Nephron (organoid): ENCODE measurements around the gene PGAM1.

Source experiments
- H3K27ac Mint-ChIP-seq, 3 experiments: 2 replicates each; pipeline ENCODE4 v1.8.0; 2020; ENCODE audit warnings: mixed read lengths in 3 of 3, mild to moderate bottlenecking in 2 of 3, moderate library complexity in 1 of 3
- H3K27me3 Mint-ChIP-seq: 2 replicates; pipeline ENCODE4 v1.8.0; 2021; ENCODE audit warnings: low read depth, mild to moderate bottlenecking, moderate library complexity, mixed read lengths
- H3K36me3 Mint-ChIP-seq: 2 replicates; pipeline ENCODE4 v1.8.0; 2020; ENCODE audit warnings: low read depth, mixed read lengths
- H3K4me1 Mint-ChIP-seq: 2 replicates; pipeline ENCODE4 v1.8.0; 2020; ENCODE audit warnings: mixed read lengths
- H3K4me3 Mint-ChIP-seq, 3 experiments: 2 replicates each; pipeline ENCODE4 v1.8.0; 2020; ENCODE audit warnings: mild to moderate bottlenecking in 3 of 3, mixed read lengths in 3 of 3, moderate library complexity in 2 of 3
- H3K9me3 Mint-ChIP-seq: 2 replicates; pipeline ENCODE4 v1.8.0; 2020; ENCODE audit warnings: mixed read lengths
- CTCF ChIP-seq, 3 experiments: fragments of 200-600 bp; sonication (generic); IDR thresholded peaks; one replicate each; pipeline ENCODE4 v1.5.0; 2021; ENCODE audit warnings: antibody characterized with exemption in 3 of 3; ENCODE audit not compliant: unreplicated experiment in 3 of 3

Gene PGAM1

GRCh38 chr10:97428572-97428981 is 2.6 kb downstream of the PGAM1 start:
- Mint-ChIP-seq H3K36me3 (peaks cover 38% of the 10 kb centered on the region), H3K27ac (peak overlapping the region; percentile 46 to 82 (median 76)), H3K4me1 (peaks cover 19% of the 10 kb centered on the region), H3K9me3 (no peaks in the 10 kb centered on the region), H3K4me3 (peak overlapping the region; percentile 76 to 84 (median 82)), H3K27me3 (no peaks in the 10 kb centered on the region)
- no peak for TF ChIP-seq CTCF (IDR thresholded peaks at IDR 0.05; ENCODE audit: unreplicated experiment in 3 of 3)

GRCh38 chr10:97434055-97434454 is 8.1 kb downstream of the PGAM1 start:
- Mint-ChIP-seq H3K27me3 (no peaks in the 10 kb centered on the region), H3K9me3 (no peaks in the 10 kb centered on the region), H3K4me3 (no peak overlapping the region)

GRCh38 chr10:97434557-97434956 is 8.6 kb downstream of the PGAM1 start:
- Mint-ChIP-seq H3K36me3 (peaks cover 55% of the 10 kb centered on the region), H3K4me1 (no peaks in the 10 kb centered on the region), H3K27me3 (no peaks in the 10 kb centered on the region), H3K27ac (no peak overlapping the region), H3K9me3 (no peaks in the 10 kb centered on the region), H3K4me3 (no peak overlapping the region)
- no peak for TF ChIP-seq CTCF (IDR thresholded peaks at IDR 0.05; ENCODE audit: unreplicated experiment in 3 of 3)

More at GRCh38 chr10:97434055-97434454, 8.1 kb downstream of the PGAM1 start:
- H3K36me3 Mint-ChIP-seq: peaks cover 54% of the 10 kb centered on the region
- H3K27ac Mint-ChIP-seq: no peak overlapping the region
- no peaks in the 10 kb centered on the region for H3K4me1 Mint-ChIP-seq
- no peak for TF ChIP-seq CTCF (IDR thresholded peaks at IDR 0.05; ENCODE audit: unreplicated experiment in 3 of 3)

- no peak for TF ChIP-seq CTCF (IDR thresholded peaks at IDR 0.05; ENCODE audit: unreplicated experiment in 3 of 3)
- Mint-ChIP-seq H3K27ac (no peak overlapping the region), H3K4me3 (no peak overlapping the region), H3K36me3 (peaks cover 55% of the 10 kb centered on the region), H3K9me3 (no peaks in the 10 kb centered on the region), H3K4me1 (no peaks in the 10 kb centered on the region), H3K27me3 (no peaks in the 10 kb centered on the region)
These were observed 9.2 kb downstream of the PGAM1 start for GRCh38 chr10:97435211-97435610.

GRCh38 chr10:97442277-97442676 is 16.3 kb downstream of the PGAM1 start:
- Mint-ChIP-seq H3K4me1 (peaks cover 15% of the 10 kb centered on the region), H3K36me3 (peaks cover 27% of the 10 kb centered on the region)
- no peak for TF ChIP-seq CTCF (IDR thresholded peaks at IDR 0.05; ENCODE audit: unreplicated experiment in 3 of 3)

GRCh38 chr10:97444212-97444611 is 18.2 kb downstream of the PGAM1 start:
- Mint-ChIP-seq H3K27me3 (no peaks in the 10 kb centered on the region), H3K4me1 (peaks cover 24% of the 10 kb centered on the region), H3K9me3 (no peaks in the 10 kb centered on the region), H3K27ac (no peak overlapping the region), H3K4me3 (peak overlapping the region; percentile 96 to 99 (median 98)), H3K36me3 (peaks cover 29% of the 10 kb centered on the region)
- TF ChIP-seq CTCF (IDR thresholded peaks at IDR 0.05; ENCODE audit: unreplicated experiment in 3 of 3): no peak

More at GRCh38 chr10:97442277-97442676, 16.3 kb downstream of the PGAM1 start:
- Mint-ChIP-seq H3K27me3 (no peaks in the 10 kb centered on the region), H3K27ac (no peak overlapping the region), H3K4me3 (no peak overlapping the region), H3K9me3 (no peaks in the 10 kb centered on the region)
